Measurements from ENCODE around the gene PSTPIP2. TPM values are rescaled to one million over a fixed set of nuclear protein-coding genes. Genes with fewer than 3 reads are reported as not detected.
A peak's percentile ranks its signal among the peaks of the same experiment; 100 is the strongest.

Gene PSTPIP2
- total and polyA plus RNA-seq, 7 donors: 0.48 to 18.8 (median 7.0) TPM

DNA sequence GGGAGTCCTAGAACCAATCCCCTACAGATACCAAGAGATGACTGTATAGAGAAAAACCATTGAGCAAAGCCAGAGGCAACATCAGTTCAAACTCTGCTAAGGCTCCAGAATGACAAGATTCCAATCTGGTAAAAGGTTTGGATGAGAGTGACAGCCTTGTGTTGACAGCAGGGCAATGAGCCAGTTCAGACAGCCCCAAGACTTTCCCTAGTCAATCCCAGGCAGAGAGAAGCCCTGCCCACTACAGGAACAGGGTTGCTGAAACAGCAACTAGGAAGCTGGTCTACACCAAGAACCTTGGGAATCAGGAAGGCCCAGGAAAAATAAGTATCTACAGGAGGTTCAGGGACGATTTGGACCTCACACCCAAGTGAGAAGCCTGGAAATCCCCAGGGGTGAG, 3.3 kb downstream of the PSTPIP2 start:
- Histone ChIP-seq H3K9me3 (no peaks in the 10 kb centered on the region), H3K4me3 (no peak overlapping the region), H3K27me3 (ENCODE audit: insufficient read depth in 3 of 3, low read length in 2 of 3) (no peaks in the 10 kb centered on the region), H3K36me3 (ENCODE audit: insufficient read depth in 1 of 2, low read depth in 1 of 2) (no peaks in the 10 kb centered on the region), H3K27ac (peak overlapping the region; percentile 90), H3K4me1 (peaks cover 16% of the 10 kb centered on the region)
- 38 to 43% (median 41%) methylated on average over 1 of the region's 1 CpG for WGBS, 3 donors
- intact Hi-C loops (cut with DNase I): no loop called here
- no peak for ATAC-seq
- TF ChIP-seq, protein P1, sequence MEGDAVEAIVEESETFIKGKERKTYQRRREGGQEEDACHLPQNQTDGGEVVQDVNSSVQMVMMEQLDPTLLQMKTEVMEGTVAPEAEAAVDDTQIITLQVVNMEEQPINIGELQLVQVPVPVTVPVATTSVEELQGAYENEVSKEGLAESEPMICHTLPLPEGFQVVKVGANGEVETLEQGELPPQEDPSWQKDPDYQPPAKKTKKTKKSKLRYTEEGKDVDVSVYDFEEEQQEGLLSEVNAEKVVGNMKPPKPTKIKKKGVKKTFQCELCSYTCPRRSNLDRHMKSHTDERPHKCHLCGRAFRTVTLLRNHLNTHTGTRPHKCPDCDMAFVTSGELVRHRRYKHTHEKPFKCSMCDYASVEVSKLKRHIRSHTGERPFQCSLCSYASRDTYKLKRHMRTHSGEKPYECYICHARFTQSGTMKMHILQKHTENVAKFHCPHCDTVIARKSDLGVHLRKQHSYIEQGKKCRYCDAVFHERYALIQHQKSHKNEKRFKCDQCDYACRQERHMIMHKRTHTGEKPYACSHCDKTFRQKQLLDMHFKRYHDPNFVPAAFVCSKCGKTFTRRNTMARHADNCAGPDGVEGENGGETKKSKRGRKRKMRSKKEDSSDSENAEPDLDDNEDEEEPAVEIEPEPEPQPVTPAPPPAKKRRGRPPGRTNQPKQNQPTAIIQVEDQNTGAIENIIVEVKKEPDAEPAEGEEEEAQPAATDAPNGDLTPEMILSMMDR (IDR thresholded peaks at IDR 0.05): no peak
- DNase-seq: no peak

- no peaks in the 10 kb centered on the region for H3K9me3 ChIP-seq
- DNase-seq: no peak
- TF ChIP-seq, protein P1 (IDR thresholded peaks at IDR 0.05): no peak
- 36 to 67% (median 36%) methylated on average over 4 to 5 of the region's 5 CpGs for WGBS, 3 donors
- ATAC-seq: peak; percentile 62 to 86 (median 75)
- no peak overlapping the region for H3K4me3 ChIP-seq
- H3K27me3 ChIP-seq (ENCODE audit: insufficient read depth in 3 of 3, low read length in 2 of 3): no peaks in the 10 kb centered on the region
- intact Hi-C loops (cut with DNase I): no loop called here
- H3K36me3 ChIP-seq (ENCODE audit: insufficient read depth in 1 of 2, low read depth in 1 of 2): no peaks in the 10 kb centered on the region
- H3K4me1 ChIP-seq: peaks cover 7% of the 10 kb centered on the region
- peak overlapping the region; percentile 90 for H3K27ac ChIP-seq
Measured at GRCh38 chr18:46067438-46068007, 4.5 kb downstream of the PSTPIP2 start.

GRCh38 chr18:46062781-46063180, 9.3 kb downstream of the PSTPIP2 start:
- DNase-seq (no peak), ATAC-seq (no peak)
- H3K27me3 ChIP-seq (ENCODE audit: insufficient read depth in 3 of 3, low read length in 2 of 3): no peaks in the 10 kb centered on the region
- TF ChIP-seq, protein P1 (IDR thresholded peaks at IDR 0.05): no peak
- no peaks in the 10 kb centered on the region for H3K9me3 ChIP-seq
- H3K36me3 ChIP-seq (ENCODE audit: insufficient read depth in 1 of 2, low read depth in 1 of 2): no peaks in the 10 kb centered on the region
- H3K27ac ChIP-seq: no peak overlapping the region
- 90 to 96% (median 96%) methylated on average over 5 of the region's 5 CpGs for WGBS, 3 donors
- no peaks in the 10 kb centered on the region for H3K4me1 ChIP-seq
- intact Hi-C loops (cut with DNase I): no loop called here
- H3K4me3 ChIP-seq: no peak overlapping the region

DNA sequence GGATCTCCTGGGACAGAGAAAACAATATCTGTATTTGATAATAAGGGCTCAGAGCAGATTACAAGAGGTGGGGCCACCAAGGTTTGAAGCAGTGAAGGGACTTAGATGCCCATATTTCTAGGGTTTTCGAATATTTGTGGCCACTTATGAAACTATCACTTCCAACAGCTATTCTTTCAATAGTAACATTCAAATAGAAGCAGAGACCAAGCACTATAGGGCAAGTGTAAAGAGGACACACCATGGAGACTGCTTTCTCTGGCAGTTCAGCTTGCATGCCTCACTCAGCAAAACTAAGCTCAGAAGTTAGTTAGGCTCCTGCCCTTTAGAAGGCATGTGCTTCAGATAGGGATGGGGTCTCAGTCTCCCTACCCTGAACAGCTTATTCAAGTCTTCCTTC, 10.3 kb downstream of the PSTPIP2 start:
- TF ChIP-seq, protein P1 (IDR thresholded peaks at IDR 0.05): no peak
- H3K36me3 ChIP-seq (ENCODE audit: insufficient read depth in 1 of 2, low read depth in 1 of 2): no peaks in the 10 kb centered on the region
- ATAC-seq: no peak
- intact Hi-C loops (cut with DNase I): no loop called here
- no peaks in the 10 kb centered on the region for H3K9me3 ChIP-seq
- H3K27me3 ChIP-seq (ENCODE audit: insufficient read depth in 3 of 3, low read length in 2 of 3): no peaks in the 10 kb centered on the region
- WGBS, 3 donors: 86 to 90% (median 88%) methylated on average over 1 of the region's 1 CpG
- H3K4me1 ChIP-seq: no peaks in the 10 kb centered on the region
- DNase-seq: no peak
- no peak overlapping the region for H3K4me3 ChIP-seq
- H3K27ac ChIP-seq: no peak overlapping the region

- no peak overlapping the region for H3K27ac ChIP-seq
- H3K4me3 ChIP-seq: no peak overlapping the region
- no peaks in the 10 kb centered on the region for H3K36me3 ChIP-seq (ENCODE audit: insufficient read depth in 1 of 2, low read depth in 1 of 2)
- no peaks in the 10 kb centered on the region for H3K4me1 ChIP-seq
- no peak for ATAC-seq
- intact Hi-C loops (cut with DNase I): no loop called here
- TF ChIP-seq, protein P1 (IDR thresholded peaks at IDR 0.05): no peak
- H3K9me3 ChIP-seq: no peaks in the 10 kb centered on the region
- 55 to 84% (median 70%) methylated on average over 3 of the region's 3 CpGs for WGBS, 3 donors
- DNase-seq: no peak
- no peaks in the 10 kb centered on the region for H3K27me3 ChIP-seq (ENCODE audit: insufficient read depth in 3 of 3, low read length in 2 of 3)
Measured at GRCh38 chr18:46061387-46061786, 10.7 kb downstream of the PSTPIP2 start.

Data from psoas muscle (tissue), 8 donors.